ENCODE data around the gene MAP1S.

MAP1S gene

DNA sequence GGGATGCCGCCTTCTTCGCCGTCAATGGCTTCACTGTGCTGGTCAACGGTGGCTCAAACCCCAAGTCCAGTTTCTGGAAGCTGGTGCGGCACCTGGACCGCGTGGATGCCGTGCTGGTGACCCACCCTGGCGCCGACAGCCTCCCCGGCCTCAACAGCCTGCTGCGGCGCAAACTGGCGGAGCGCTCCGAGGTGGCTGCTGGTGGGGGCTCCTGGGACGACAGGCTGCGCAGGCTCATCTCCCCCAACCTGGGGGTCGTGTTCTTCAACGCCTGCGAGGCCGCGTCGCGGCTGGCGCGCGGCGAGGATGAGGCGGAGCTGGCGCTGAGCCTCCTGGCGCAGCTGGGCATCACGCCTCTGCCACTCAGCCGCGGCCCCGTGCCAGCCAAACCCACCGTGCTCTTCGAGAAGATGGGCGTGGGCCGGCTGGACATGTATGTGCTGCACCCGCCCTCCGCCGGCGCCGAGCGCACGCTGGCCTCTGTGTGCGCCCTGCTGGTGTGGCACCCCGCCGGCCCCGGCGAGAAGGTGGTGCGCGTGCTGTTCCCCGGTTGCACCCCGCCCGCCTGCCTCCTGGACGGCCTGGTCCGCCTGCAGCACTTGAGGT is 7.0 kb downstream of the MAP1S start:
- TF ChIP-seq, protein P1, sequence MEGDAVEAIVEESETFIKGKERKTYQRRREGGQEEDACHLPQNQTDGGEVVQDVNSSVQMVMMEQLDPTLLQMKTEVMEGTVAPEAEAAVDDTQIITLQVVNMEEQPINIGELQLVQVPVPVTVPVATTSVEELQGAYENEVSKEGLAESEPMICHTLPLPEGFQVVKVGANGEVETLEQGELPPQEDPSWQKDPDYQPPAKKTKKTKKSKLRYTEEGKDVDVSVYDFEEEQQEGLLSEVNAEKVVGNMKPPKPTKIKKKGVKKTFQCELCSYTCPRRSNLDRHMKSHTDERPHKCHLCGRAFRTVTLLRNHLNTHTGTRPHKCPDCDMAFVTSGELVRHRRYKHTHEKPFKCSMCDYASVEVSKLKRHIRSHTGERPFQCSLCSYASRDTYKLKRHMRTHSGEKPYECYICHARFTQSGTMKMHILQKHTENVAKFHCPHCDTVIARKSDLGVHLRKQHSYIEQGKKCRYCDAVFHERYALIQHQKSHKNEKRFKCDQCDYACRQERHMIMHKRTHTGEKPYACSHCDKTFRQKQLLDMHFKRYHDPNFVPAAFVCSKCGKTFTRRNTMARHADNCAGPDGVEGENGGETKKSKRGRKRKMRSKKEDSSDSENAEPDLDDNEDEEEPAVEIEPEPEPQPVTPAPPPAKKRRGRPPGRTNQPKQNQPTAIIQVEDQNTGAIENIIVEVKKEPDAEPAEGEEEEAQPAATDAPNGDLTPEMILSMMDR (IDR thresholded peaks at IDR 0.05; ENCODE audit: low read depth, low read length) = no peak
- TF ChIP-seq POLR2A (IDR thresholded peaks at IDR 0.05; ENCODE audit: extremely low read depth, insufficient read length) (no peak), MYC (IDR thresholded peaks at IDR 0.05; ENCODE audit: low read depth, low read length) (no peak)
- TF ChIP-seq, protein P2, sequence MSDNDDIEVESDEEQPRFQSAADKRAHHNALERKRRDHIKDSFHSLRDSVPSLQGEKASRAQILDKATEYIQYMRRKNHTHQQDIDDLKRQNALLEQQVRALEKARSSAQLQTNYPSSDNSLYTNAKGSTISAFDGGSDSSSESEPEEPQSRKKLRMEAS (IDR thresholded peaks at IDR 0.05; ENCODE audit: low read depth, low read length) = no peak
- H3K4me3 ChIP-seq (ENCODE audit: low read depth, low read length) = no peak overlapping the region
- no peak for DNase-seq (ENCODE audit: low read depth)

DNA sequence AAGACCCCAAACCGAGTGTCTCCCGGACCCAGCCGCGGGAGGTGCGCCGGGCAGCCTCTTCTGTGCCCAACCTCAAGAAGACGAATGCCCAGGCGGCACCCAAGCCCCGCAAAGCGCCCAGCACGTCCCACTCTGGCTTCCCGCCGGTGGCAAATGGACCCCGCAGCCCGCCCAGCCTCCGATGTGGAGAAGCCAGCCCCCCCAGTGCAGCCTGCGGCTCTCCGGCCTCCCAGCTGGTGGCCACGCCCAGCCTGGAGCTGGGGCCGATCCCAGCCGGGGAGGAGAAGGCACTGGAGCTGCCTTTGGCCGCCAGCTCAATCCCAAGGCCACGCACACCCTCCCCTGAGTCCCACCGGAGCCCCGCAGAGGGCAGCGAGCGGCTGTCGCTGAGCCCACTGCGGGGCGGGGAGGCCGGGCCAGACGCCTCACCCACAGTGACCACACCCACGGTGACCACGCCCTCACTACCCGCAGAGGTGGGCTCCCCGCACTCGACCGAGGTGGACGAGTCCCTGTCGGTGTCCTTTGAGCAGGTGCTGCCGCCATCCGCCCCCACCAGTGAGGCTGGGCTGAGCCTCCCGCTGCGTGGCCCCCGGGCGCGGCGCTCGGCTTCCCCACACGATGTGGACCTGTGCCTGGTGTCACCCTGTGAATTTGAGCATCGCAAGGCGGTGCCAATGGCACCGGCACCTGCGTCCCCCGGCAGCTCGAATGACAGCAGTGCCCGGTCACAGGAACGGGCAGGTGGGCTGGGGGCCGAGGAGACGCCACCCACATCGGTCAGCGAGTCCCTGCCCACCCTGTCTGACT is 7.9 kb downstream of the MAP1S start:
- TF ChIP-seq, protein P1 (IDR thresholded peaks at IDR 0.05; ENCODE audit: low read depth, low read length) = no peak
- TF ChIP-seq POLR2A (IDR thresholded peaks at IDR 0.05; ENCODE audit: extremely low read depth, insufficient read length) (no peak), MYC (IDR thresholded peaks at IDR 0.05; ENCODE audit: low read depth, low read length) (no peak)
- TF ChIP-seq, protein P2 (IDR thresholded peaks at IDR 0.05; ENCODE audit: low read depth, low read length) = no peak
- no peak for DNase-seq (ENCODE audit: low read depth)
- no peak overlapping the region for H3K4me3 ChIP-seq (ENCODE audit: low read depth, low read length)

DNA sequence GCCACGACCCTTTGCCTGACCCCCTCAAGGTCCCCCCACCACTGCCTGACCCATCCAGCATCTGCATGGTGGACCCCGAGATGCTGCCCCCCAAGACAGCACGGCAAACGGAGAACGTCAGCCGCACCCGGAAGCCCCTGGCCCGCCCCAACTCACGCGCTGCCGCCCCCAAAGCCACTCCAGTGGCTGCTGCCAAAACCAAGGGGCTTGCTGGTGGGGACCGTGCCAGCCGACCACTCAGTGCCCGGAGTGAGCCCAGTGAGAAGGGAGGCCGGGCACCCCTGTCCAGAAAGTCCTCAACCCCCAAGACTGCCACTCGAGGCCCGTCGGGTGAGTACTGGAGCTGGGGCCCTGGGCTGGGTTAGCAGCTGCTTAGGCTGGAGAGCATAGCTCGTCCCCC is 8.6 kb downstream of the MAP1S start:
- DNase-seq (ENCODE audit: low read depth) = no peak
- no peak overlapping the region for H3K4me3 ChIP-seq (ENCODE audit: low read depth, low read length)
- TF ChIP-seq POLR2A (IDR thresholded peaks at IDR 0.05; ENCODE audit: extremely low read depth, insufficient read length) (no peak), MYC (IDR thresholded peaks at IDR 0.05; ENCODE audit: low read depth, low read length) (no peak)
- TF ChIP-seq, protein P2 (IDR thresholded peaks at IDR 0.05; ENCODE audit: low read depth, low read length) = no peak
- TF ChIP-seq, protein P1 (IDR thresholded peaks at IDR 0.05; ENCODE audit: low read depth, low read length) = no peak

- TF ChIP-seq POLR2A (IDR thresholded peaks at IDR 0.05; ENCODE audit: extremely low read depth, insufficient read length) (no peak), MYC (IDR thresholded peaks at IDR 0.05; ENCODE audit: low read depth, low read length) (no peak)
- TF ChIP-seq, protein P2 (IDR thresholded peaks at IDR 0.05; ENCODE audit: low read depth, low read length) = no peak
- TF ChIP-seq, protein P1 (IDR thresholded peaks at IDR 0.05; ENCODE audit: low read depth, low read length) = no peak
- DNase-seq (ENCODE audit: low read depth) = no peak
- no peak overlapping the region for H3K4me3 ChIP-seq (ENCODE audit: low read depth, low read length)
Measured at GRCh38 chr19:17733127-17733526, 13.8 kb downstream of the MAP1S start.

DNA sequence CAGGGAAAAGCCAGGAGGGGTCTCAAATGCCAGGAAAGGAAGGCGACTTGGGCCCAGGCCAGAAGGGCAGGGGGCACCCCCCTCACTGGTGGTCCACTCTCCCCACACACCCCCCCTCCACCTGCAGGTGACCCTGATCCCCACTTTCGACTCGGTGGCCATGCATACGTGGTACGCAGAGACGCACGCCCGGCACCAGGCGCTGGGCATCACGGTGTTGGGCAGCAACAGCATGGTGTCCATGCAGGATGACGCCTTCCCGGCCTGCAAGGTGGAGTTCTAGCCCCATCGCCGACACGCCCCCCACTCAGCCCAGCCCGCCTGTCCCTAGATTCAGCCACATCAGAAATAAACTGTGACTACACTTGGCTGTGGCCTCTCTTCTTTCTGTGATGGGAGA is 14.9 kb downstream of the MAP1S start:
- no peak for TF ChIP-seq POLR2A (IDR thresholded peaks at IDR 0.05; ENCODE audit: extremely low read depth, insufficient read length)
- no peak overlapping the region for H3K4me3 ChIP-seq (ENCODE audit: low read depth, low read length)

GRCh38 chr19:17735410-17735809 is 16.1 kb downstream of the MAP1S start:
- TF ChIP-seq, protein P2 (IDR thresholded peaks at IDR 0.05; ENCODE audit: low read depth, low read length) = no peak
- TF ChIP-seq, protein P1 (IDR thresholded peaks at IDR 0.05; ENCODE audit: low read depth, low read length) = no peak
- no peak for TF ChIP-seq POLR2A (IDR thresholded peaks at IDR 0.05; ENCODE audit: extremely low read depth, insufficient read length)
- no peak for TF ChIP-seq MYC (IDR thresholded peaks at IDR 0.05; ENCODE audit: low read depth, low read length)
- DNase-seq (ENCODE audit: low read depth) = no peak
- H3K4me3 ChIP-seq (ENCODE audit: low read depth, low read length) = no peak overlapping the region

More for the DNA sequence above, 14.9 kb downstream of the MAP1S start:
- DNase-seq (ENCODE audit: low read depth) = no peak
